Prostate gland (tissue), 2 donors: ENCODE measurements around the gene DEPDC1.

Source experiments
- CTCF ChIP-seq, 4 experiments: fragments of 200-600 bp in 2 of 4; fragments of 450-650 bp in 2 of 4; sonication (generic) in 2 of 4; IDR thresholded peaks; 1 replicate in 3 of 4; 2 replicates in 1 of 4; pipeline ENCODE4 v1.5.1; 2016 to 2019; ENCODE audit warnings: antibody characterized with exemption in 4 of 4, mild to moderate bottlenecking in 2 of 4, moderate library complexity in 2 of 4
- POLR2A ChIP-seq: fragments of 450-650 bp; IDR thresholded peaks from one replicate; pipeline ENCODE4 v1.6.1; 2016; ENCODE audit warnings: antibody characterized with exemption, mild to moderate bottlenecking
- POLR2AphosphoS5 ChIP-seq: sonication (generic); formaldehyde crosslinking; IDR thresholded peaks from one replicate; pipeline ENCODE4 v1.6.1; 2017; ENCODE audit warnings: antibody characterized with exemption

- TF ChIP-seq CTCF (IDR thresholded peaks at IDR 0.05), result no peak
- no peak for TF ChIP-seq POLR2A
- no peak for TF ChIP-seq POLR2AphosphoS5
Observed at GRCh38 chr1:68445709-68446108, 51.2 kb downstream of the DEPDC1 start.
